HepG2 (cell line): ENCODE measurements around the gene CAMK2G. TPM values are rescaled to one million over a fixed set of nuclear protein-coding genes. Genes with fewer than 3 reads are reported as not detected.

ENCODE experiments used
- ATAC-seq: fragments of 200-7000 bp; cut with Tn5 transposase; 3 replicates; pipeline ENCODE4 v1.9.1; 2020; ENCODE audit warnings: mild to moderate bottlenecking, moderate library complexity
- BruUV-seq: library from RNA; stranded (reverse); fragments of 400-500 nt; replicated peaks from 2 replicates; lab custom pipeline; 2021; lab: Mats Ljungman, UMichigan
- CTCF ChIA-PET: fragments of 300-600 bp; formaldehyde crosslinking; extraction: SDS; loops from one replicate; lab custom pipeline; 2021; ENCODE audit warnings: low total read pairs, inconsistent platforms, low intra/inter-chr PET ratio; lab: Yijun Ruan, JAX
- POLR2A ChIA-PET: fragments of 350-600 bp; sonication (Branson Sonifier 250); formaldehyde crosslinking; loops from one replicate; lab custom pipeline; 2020; ENCODE audit warnings: antibody characterized with exemption, inconsistent platforms; lab: Yijun Ruan, JAX
- DNase-seq: peaks from one replicate; pipeline ENCODE4 v3.0.0-alpha.2; 2015; ENCODE audit warnings: low spot score
- FAIRE-seq: peaks from 3 replicates; lab custom pipeline; 2011; peaks lifted over from hg19 to GRCh38; lab: Jason Lieb, UNC
- H2AFZ ChIP-seq: one replicate; pipeline ENCODE4 v1.6.1; 2011; ENCODE audit warnings: low read length, inconsistent platforms
- H3K27ac ChIP-seq: fragments of 300-600 bp; 3 replicates; pipeline ENCODE4 v1.8.0; 2011; ENCODE audit warnings: mixed run types, mild to moderate bottlenecking, mixed read lengths, low read length, inconsistent platforms; ENCODE audit not compliant: insufficient read depth; ENCODE audit errors: extremely low read length
- H3K27me3 ChIP-seq, 2 experiments: fragments of 200-600 bp in 1 of 2; 2 replicates in 1 of 2; 3 replicates in 1 of 2; pipeline versions ENCODE4 v1.6.0 to v1.8.0; 2011; ENCODE audit warnings: low read length in 2 of 2, mild to moderate bottlenecking in 2 of 2, moderate library complexity in 2 of 2, inconsistent platforms in 1 of 2; ENCODE audit not compliant: insufficient read depth in 2 of 2, control insufficient read depth in 1 of 2
- H3K36me3 ChIP-seq, 2 experiments: fragments of 200-600 bp in 1 of 2; replicated peaks in 1 of 2; 2 replicates in 1 of 2; 3 replicates in 1 of 2; pipeline versions ENCODE4 v1.5.1 to v1.8.0; 2011; ENCODE audit warnings: low read length in 2 of 2, inconsistent platforms in 1 of 2; ENCODE audit not compliant: insufficient read depth in 2 of 2, control insufficient read depth in 1 of 2
- H3K4me1 ChIP-seq: 2 replicates; pipeline ENCODE4 v1.5.1; 2012; ENCODE audit warnings: low read length, inconsistent platforms; ENCODE audit not compliant: insufficient read depth
- H3K4me2 ChIP-seq: 2 replicates; pipeline ENCODE4 v1.6.0; 2011; ENCODE audit warnings: low read depth, low read length, inconsistent platforms
- H3K4me3 ChIP-seq, 3 experiments: fragments of 200-600 bp in 1 of 3; sonication (generic), shearing (Covaris generic) in 1 of 3; replicated peaks in 1 of 3; 2 replicates each; pipeline ENCODE4 v1.5.1; 2011 to 2016; ENCODE audit warnings: low read length in 3 of 3, inconsistent platforms in 2 of 3, low read depth in 2 of 3, mild to moderate bottlenecking in 2 of 3, control low read depth in 1 of 3, mixed read lengths in 1 of 3; ENCODE audit not compliant: insufficient read depth in 1 of 3
- H3K79me2 ChIP-seq: one replicate; pipeline ENCODE4 v1.6.1; 2011; ENCODE audit warnings: low read length, inconsistent platforms; ENCODE audit not compliant: insufficient read depth
- H3K9ac ChIP-seq: 2 replicates; pipeline ENCODE4 v1.6.0; 2011; ENCODE audit warnings: mild to moderate bottlenecking, low read depth, low read length, inconsistent platforms; ENCODE audit not compliant: insufficient read depth
- H3K9me3 ChIP-seq: 2 replicates; pipeline ENCODE4 v1.5.1; 2012; ENCODE audit warnings: mild to moderate bottlenecking, low read length
- H4K20me1 ChIP-seq: 2 replicates; pipeline ENCODE4 v1.6.0; 2011; ENCODE audit warnings: inconsistent platforms, mild to moderate bottlenecking, low read length, moderate library complexity; ENCODE audit not compliant: insufficient read depth
- ATF3 ChIP-seq: sonication (generic); formaldehyde crosslinking; IDR thresholded peaks from 2 replicates; pipeline ENCODE4 v1.4.0; 2020; ENCODE audit warnings: missing genetic modification reagents
- BRCA1 ChIP-seq: sonication (generic); formaldehyde crosslinking; IDR thresholded peaks from 2 replicates; pipeline ENCODE4 v1.4.0; 2020; ENCODE audit warnings: missing genetic modification reagents
- CREB1 ChIP-seq, 2 experiments: fragments of 450-650 bp in 1 of 2; IDR thresholded peaks; 2 replicates each; pipeline ENCODE4 v1.6.1; 2016 to 2017; ENCODE audit warnings: control low read depth in 1 of 2, mild to moderate bottlenecking in 1 of 2, missing compliant biosample characterization in 1 of 2, missing genetic modification characterization in 1 of 2
- DNMT1 ChIP-seq: sonication (generic); formaldehyde crosslinking; IDR thresholded peaks from 2 replicates; pipeline ENCODE4 v1.5.1; 2020; ENCODE audit warnings: mild to moderate bottlenecking, missing genetic modification reagents
- EEA1 ChIP-seq: sonication (generic); formaldehyde crosslinking; IDR thresholded peaks from 2 replicates; pipeline ENCODE4 v1.5.1; 2020; ENCODE audit warnings: mild to moderate bottlenecking, missing genetic modification reagents, borderline replicate concordance
- KDM1A ChIP-seq: IDR thresholded peaks from 2 replicates; pipeline ENCODE4 v1.6.1; 2016; ENCODE audit warnings: missing compliant biosample characterization
- NPAS2 ChIP-seq: sonication (generic); formaldehyde crosslinking; IDR thresholded peaks from 2 replicates; pipeline ENCODE4 v1.8.0; 2022; ENCODE audit warnings: mild to moderate bottlenecking, missing genetic modification reagents, borderline replicate concordance
- POGZ ChIP-seq: sonication (generic); formaldehyde crosslinking; IDR thresholded peaks from 2 replicates; pipeline ENCODE4 v1.4.0; 2020; ENCODE audit warnings: mild to moderate bottlenecking, missing genetic modification reagents
- THAP8 ChIP-seq: sonication (generic); formaldehyde crosslinking; IDR thresholded peaks from 2 replicates; pipeline ENCODE4 v1.5.1; 2020; ENCODE audit warnings: missing genetic modification reagents, mild to moderate bottlenecking, borderline replicate concordance
- ZKSCAN1 ChIP-seq: fragments of 150-350 bp; IDR thresholded peaks from 2 replicates; pipeline ENCODE4 v1.6.1; 2014; ENCODE audit warnings: low read length
- ZNF660 ChIP-seq: sonication (generic); formaldehyde crosslinking; IDR thresholded peaks from 2 replicates; pipeline ENCODE4 v1.5.1; 2020; ENCODE audit warnings: mild to moderate bottlenecking, low read depth, missing genetic modification reagents, borderline replicate concordance
- ZSCAN12 ChIP-seq: sonication (generic); formaldehyde crosslinking; IDR thresholded peaks from 2 replicates; pipeline ENCODE4 v1.9.0; 2021; ENCODE audit warnings: mild to moderate bottlenecking, missing genetic modification reagents
- WGBS: methylation state at CpG from one replicate; pipeline ENCODE4 v1.1.6; 2017; ENCODE audit warnings: low lambda C conversion rate; 5-methylcytosine and 5-hydroxymethylcytosine counted together
- in situ Hi-C: cut with HindIII; loops from 2 replicates; pipeline ENCODE4 v1.10.0; 2017; ENCODE audit warnings: low pct_unique_long_range_greater_than_20kb; ENCODE audit not compliant: extremely low pct_ligation_motif_present
- intact Hi-C: fragments of 100-400 bp; cut with micrococcal nuclease; formaldehyde crosslinking; loops from one replicate; pipeline ENCODE4 v1.10.0; 2022; ENCODE audit not compliant: unreplicated experiment
- polyA plus RNA-seq, 8 experiments: library from polyadenylated mRNA; depleted of rRNA in 3 of 8; stranded (reverse) in 7 of 8; unstranded in 1 of 8; fragments of >200 nt; fragmentation: Illumina TruSeq in 4 of 8; extraction: Trizol in 4 of 8; gene quantifications; 2 replicates each; pipeline versions ENCODE4 v1.2.1 to v1.2.3, GENCODE V29; 2011 to 2016; ENCODE audit warnings: low read depth in 4 of 8, missing spikeins in 1 of 8, mixed read lengths in 1 of 8; ENCODE audit not compliant: insufficient read depth in 1 of 8
- total RNA-seq, 5 experiments: library from RNA; depleted of rRNA; stranded (reverse); fragments of >200 nt; fragmentation: Illumina TruSeq; extraction: Trizol; gene quantifications; 2 replicates each; pipeline ENCODE4 v1.2.3, GENCODE V29; 2016; ENCODE audit warnings: low read depth in 1 of 5
- TF ChIP-seq, protein P1 (sequence below): sonication (generic); formaldehyde crosslinking; IDR thresholded peaks from 2 replicates; pipeline ENCODE4 v1.4.0; 2020; ENCODE audit warnings: mild to moderate bottlenecking, missing genetic modification reagents, borderline replicate concordance

CAMK2G gene
- total and polyA plus RNA-seq, 2 of the 13 experiments (the other 11 are each of a cell fraction or from before 2014, with no cell fraction given): 15.9 to 18.8 TPM

- TF ChIP-seq ATF3 (CRISPR knock-in tag): no peak
Measured at GRCh38 chr10:73827346-73828089, 46.8 kb downstream of the CAMK2G start (continued).

DNA sequence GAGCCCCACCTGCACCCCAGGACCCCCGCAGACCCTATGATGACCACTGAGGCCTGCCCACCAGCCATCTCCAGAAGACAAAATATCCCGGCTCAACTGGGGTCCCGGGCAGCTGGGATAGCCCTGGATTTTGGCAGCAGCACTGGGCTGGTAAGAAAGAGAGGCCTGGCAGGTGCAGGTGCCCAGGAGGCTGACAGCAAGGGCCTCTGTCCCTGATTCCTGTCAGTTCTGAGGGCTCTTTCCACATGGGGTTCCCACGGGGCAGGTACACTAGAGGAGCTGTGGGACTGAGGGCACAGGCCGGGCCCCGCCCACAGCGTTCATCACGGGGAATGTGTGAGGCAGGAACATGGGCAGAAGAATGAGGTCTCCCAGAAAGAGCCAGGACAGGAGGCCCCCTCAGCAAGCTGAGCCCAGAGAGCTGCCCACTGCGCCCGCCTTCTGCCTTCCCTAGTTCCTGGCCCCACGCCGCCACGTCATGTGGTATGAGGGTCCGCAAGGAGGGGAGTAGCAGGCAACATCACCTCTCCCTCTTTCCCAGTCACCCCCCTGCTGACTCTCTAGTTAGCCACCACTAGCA, 50.1 kb downstream of the CAMK2G start:
- Histone ChIP-seq H3K4me1 (no peaks in the 10 kb centered on the region), H3K79me2 (no peaks in the 10 kb centered on the region), H4K20me1 (no peaks in the 10 kb centered on the region), H3K27me3 (no peaks in the 10 kb centered on the region), H3K36me3 (peaks cover 15 to 38% of the 10 kb centered on the region in 2 experiments), H3K9me3 (no peaks in the 10 kb centered on the region), H3K9ac (no peak overlapping the region), H3K4me3 (no peak overlapping the region), H3K27ac (no peak overlapping the region), H3K4me2 (no peak overlapping the region), H2AFZ (no peak overlapping the region)
- DNase-seq (no peak), ATAC-seq (no peak), FAIRE-seq (no peak)
- intact Hi-C loops: no loop called here
- CTCF ChIA-PET: no interaction called here
- in situ Hi-C loops: no loop called here
- BruUV-seq: no TSS peak
- WGBS: 98% methylated on average over 6 of the region's 14 CpGs
- POLR2A ChIA-PET: no interaction called here
- no peak for TF ChIP-seq KDM1A (CRISPR knock-in tag)
- TF ChIP-seq EEA1: no peak
- no peak for TF ChIP-seq CREB1 (IDR thresholded peaks at IDR 0.05)
- no peak for TF ChIP-seq CREB1 (CRISPR knock-in tag; IDR thresholded peaks at IDR 0.05)
- no peak for TF ChIP-seq ZNF660 (CRISPR knock-in tag)
- TF ChIP-seq ZKSCAN1: no peak
- no peak for TF ChIP-seq NPAS2 (CRISPR knock-in tag)
- no peak for TF ChIP-seq ZSCAN12 (CRISPR knock-in tag)
- TF ChIP-seq BRCA1 (CRISPR knock-in tag): no peak
- no peak for TF ChIP-seq DNMT1
- TF ChIP-seq, protein P1, sequence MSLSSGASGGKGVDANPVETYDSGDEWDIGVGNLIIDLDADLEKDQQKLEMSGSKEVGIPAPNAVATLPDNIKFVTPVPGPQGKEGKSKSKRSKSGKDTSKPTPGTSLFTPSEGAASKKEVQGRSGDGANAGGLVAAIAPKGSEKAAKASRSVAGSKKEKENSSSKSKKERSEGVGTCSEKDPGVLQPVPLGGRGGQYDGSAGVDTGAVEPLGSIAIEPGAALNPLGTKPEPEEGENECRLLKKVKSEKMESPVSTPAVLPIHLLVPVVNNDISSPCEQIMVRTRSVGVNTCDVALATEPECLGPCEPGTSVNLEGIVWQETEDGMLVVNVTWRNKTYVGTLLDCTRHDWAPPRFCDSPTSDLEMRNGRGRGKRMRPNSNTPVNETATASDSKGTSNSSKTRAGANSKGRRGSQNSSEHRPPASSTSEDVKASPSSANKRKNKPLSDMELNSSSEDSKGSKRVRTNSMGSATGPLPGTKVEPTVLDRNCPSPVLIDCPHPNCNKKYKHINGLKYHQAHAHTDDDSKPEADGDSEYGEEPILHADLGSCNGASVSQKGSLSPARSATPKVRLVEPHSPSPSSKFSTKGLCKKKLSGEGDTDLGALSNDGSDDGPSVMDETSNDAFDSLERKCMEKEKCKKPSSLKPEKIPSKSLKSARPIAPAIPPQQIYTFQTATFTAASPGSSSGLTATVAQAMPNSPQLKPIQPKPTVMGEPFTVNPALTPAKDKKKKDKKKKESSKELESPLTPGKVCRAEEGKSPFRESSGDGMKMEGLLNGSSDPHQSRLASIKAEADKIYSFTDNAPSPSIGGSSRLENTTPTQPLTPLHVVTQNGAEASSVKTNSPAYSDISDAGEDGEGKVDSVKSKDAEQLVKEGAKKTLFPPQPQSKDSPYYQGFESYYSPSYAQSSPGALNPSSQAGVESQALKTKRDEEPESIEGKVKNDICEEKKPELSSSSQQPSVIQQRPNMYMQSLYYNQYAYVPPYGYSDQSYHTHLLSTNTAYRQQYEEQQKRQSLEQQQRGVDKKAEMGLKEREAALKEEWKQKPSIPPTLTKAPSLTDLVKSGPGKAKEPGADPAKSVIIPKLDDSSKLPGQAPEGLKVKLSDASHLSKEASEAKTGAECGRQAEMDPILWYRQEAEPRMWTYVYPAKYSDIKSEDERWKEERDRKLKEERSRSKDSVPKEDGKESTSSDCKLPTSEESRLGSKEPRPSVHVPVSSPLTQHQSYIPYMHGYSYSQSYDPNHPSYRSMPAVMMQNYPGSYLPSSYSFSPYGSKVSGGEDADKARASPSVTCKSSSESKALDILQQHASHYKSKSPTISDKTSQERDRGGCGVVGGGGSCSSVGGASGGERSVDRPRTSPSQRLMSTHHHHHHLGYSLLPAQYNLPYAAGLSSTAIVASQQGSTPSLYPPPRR: no peak
- TF ChIP-seq THAP8: no peak
- no peak for TF ChIP-seq POGZ (CRISPR knock-in tag)
